NCI-H82 (cell line): ENCODE results near the gene DUOX2.
"Not testable (repeated sequence)": the region's sequence is repeated elsewhere in the genome, so short reads cannot be mapped to it uniquely, and the experiment has no call there.

Source experiments
- DNase-seq: peaks from one replicate; lab custom pipeline; 2025; lab: John Stamatoyannopoulos, UW

Gene DUOX2

GRCh38 chr15:45100884-45101625, 12.9 kb downstream of the DUOX2 start:
- no peak for DNase-seq

DNA sequence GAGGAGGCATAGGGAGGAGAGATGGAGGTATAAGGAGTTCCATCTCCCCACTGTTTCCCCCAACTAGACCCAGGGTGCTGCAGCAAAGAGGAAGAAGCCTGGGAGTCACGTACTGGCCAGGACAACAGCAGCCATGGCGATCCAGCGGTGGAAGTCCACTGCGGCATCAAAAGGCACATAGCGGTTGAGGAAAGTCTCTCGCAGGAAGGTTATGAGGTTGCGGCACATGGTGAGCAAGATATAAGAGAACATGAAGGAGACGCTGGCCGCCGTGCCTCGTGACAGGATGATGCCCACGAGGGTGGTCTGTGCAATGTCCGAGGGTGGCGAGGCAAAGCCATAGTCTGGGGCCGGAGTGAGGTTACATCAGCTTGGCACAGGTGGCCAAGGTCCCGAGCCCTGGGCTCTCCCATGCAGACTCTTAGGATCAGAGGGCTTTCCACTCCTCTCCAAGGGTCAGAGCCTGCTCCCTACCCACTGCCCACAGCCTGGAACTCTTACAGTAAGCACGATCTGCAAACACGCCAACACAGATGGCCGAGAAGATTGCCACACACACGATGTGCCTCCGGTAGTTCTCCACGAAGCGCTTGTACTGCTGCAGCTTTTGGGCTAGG, 14.3 kb downstream of the DUOX2 start:
- DNase-seq, result no peak

DNA sequence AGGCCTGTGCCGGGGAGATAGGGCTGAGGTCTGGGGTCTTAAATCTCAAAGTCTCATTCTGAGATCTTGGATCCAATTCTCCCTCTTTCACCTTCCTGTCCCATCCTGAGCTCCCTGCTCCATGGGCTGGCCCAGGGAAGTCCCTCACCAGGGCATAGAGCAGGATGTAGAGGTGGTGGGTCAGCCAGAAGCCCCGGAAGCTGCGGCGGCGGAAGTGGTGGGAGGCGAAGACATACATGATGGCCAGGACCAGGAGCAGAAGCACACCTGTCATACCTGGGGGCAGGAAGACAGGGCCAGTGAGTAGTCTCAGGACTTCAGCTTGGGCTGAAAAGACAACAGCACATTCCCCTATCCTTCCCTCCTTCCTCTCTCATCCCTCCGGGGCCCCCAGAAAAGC, 16.5 kb downstream of the DUOX2 start:
- DNase-seq, result no peak

DNA sequence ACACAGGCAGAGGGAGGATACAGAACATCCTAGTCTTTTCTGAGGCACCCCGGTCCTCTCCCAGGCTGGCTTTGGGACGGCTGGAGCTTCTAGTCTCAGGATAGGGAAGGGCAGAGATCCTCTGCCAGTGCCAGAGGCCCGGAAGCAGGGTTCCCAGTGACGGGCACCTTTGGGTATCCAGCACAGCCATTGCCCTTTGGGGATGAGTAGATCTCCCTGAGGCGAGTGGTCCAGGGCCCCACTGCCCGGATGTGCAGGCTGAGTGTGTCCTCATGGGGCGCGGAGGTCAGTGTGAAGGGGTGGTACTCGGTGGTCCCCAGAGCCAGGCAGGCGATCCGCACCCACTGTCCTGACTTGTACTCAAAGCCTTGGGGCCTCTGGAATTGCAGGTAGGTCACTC, 18.3 kb downstream of the DUOX2 start:
- no peak for DNase-seq

- DNase-seq, result peak; percentile 10
These were observed 19.6 kb downstream of the DUOX2 start for GRCh38 chr15:45094358-45094730.

DNA sequence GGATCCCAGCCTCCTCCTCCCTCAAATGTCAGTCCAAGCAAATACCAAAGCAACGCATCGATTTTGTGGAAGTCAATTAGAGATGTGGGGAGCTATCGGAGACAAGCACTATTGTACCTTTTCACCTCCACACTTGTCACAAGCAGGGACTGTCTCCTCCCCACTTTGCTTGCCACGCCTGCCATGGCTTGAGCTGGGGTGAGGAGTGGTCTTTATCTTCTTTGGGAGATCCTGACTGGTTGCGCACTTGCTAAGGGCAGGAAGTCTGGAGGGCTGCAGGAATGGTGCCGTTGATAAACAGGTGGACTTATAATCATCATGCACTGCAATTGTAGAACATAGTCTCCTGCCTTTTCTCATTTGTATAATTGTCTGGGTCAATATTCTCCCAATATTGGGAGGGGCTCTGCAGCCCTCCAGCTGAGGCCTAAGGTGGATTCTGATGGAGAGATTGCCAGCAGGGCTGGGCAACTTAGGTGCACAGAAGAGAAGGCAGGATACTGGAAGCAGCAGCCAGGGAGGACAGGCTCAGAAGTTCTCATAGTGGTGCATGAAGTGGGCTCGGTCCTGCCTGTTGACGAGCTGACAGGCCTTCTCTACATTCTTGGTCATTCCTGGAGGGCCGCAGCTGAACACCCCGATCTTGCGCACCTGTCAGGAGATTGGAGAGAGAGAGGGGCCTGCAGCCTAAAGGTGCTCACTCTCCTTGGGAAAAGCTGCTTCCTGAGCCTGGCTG, 20.2 kb downstream of the DUOX2 start:
- DNase-seq, result no peak

DNA sequence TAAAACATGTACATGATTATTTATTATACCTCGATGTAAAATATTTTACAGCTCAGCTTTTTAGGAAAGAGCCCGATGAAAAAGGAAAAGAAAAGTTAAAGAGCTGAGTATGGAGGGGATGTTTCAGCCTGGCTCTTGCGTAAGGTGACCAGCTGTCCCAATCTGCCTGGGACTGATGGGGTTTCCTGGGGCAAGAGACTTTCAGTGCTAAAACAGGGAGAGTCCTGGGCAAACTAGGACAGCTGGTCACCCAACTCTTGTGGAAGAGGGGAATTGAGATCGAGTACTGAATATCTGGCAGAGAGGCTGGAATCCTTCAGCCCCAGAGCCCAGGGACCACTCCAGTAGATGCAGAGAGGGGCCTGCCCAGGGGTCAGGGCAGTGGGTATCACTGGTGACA, 21.0 kb downstream of the DUOX2 start:
- DNase-seq, result no peak

DNA sequence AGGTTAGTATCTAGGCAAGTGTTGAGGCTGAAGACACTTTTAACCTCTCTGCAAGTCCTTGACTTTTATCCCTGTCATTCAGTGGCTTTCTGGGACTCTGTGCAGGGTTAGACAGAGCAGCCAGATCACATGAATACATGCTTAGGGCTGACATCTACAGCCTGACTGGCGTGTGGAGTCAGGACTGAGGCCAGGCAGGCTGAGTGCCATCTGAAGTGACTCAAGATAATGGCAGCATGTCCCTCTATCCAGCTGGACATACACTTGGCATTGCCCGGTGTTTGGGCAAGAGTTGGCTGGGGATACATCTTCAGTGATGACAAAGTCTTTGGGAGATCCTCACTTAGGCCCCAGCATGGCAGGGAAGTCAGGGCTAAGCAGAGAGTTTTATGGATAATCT, 22.4 kb downstream of the DUOX2 start:
- no peak for DNase-seq

GRCh38 chr15:45091161-45091560, 22.8 kb downstream of the DUOX2 start:
- DNase-seq, result no peak

GRCh38 chr15:45089712-45090373, 24.1 kb downstream of the DUOX2 start:
- no peak for DNase-seq

DNA sequence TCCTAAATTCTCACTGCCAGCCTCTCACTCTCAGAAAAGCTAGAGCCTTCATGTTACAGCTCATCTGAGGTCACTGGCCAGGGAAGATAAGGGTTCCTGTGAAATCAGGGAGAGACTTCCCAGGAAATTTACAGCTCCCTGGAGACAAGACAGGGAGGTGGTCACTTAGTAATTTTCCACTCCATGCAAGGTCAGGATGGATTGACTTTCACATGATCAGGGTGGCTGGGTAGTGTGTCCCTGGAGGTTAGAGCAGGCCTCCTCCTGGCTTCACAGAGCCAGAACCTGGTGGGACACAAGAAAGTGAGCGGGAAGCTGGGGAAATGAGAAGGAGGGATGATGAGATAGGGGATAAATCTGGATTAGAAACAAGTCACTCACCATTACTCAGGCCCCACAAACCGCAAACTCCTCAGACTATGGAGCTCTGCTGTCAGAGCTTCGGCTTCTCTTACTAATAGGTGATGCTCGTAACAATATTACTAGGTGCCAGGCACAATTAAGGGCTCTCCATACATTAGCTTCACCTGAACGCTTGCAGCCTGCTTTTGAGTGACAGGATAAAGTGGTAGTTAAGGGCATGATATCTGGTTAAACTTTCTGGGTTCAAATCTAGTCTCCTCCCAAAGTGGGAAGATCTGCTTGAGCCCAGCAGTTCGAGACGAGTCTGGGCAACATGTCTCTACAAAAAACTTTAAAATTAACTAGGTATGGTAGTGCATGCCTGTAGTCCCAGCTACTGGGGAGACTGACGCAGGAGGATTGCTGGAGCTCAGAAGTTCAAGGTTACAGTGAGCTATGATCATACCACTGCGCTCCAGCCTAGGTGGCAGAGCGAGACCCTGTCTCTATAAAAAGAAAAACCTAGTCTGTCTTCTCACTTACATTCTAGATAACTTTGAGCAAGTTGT, 24.9 kb downstream of the DUOX2 start:
- DNase-seq, result peak; percentile 10

DNA sequence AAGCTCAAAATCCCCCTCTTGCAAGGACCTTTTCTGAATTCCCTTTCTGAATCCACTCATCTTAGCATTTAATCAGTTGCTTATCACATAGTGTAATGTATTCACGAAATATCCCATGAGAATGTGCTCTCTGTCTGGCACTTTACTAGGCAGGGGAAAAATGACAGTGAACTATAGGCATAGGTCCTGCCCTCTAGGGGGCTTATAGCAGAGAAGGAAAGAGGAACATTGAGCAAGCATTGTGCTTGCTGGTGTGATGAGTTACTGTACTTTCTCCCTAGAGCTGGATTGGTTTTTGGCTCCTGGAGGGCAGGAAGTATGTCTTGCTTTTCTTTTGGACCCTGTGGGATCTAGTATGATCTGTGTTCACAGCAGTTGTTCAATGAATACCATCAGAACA, 26.5 kb downstream of the DUOX2 start:
- peak; percentile 14 for DNase-seq

GRCh38 chr15:45084163-45084562, 29.8 kb downstream of the DUOX2 start:
- no peak for DNase-seq

GRCh38 chr15:45083223-45083622, 30.7 kb downstream of the DUOX2 start:
- no peak for DNase-seq

GRCh38 chr15:45082412-45082811, 31.6 kb downstream of the DUOX2 start:
- DNase-seq, result not testable (repeated sequence)

GRCh38 chr15:45080593-45080992, 33.4 kb downstream of the DUOX2 start:
- DNase-seq, result not testable (repeated sequence)

- not testable (repeated sequence) for DNase-seq
These were observed 34.2 kb downstream of the DUOX2 start for GRCh38 chr15:45079628-45080246.

DNA sequence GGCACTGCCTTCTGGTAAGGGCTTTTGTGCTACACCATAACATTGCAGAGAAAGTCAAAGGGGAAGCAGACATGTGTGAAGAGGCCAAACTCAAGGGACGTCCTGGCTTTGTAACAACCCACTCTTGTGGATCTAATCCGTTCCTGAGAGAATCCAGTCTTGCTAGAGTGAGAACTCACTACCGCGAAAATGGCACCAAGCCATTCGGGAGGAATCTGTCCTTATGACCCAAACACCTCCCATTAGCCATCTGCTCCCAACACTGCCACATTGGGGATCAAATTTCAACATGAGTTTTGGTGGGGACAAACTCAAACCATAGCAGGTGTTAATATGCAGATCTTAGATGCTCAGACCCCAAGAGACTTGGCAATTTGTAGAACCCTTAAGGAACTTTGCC, 34.8 kb downstream of the DUOX2 start:
- DNase-seq, result peak; percentile 35

DNA sequence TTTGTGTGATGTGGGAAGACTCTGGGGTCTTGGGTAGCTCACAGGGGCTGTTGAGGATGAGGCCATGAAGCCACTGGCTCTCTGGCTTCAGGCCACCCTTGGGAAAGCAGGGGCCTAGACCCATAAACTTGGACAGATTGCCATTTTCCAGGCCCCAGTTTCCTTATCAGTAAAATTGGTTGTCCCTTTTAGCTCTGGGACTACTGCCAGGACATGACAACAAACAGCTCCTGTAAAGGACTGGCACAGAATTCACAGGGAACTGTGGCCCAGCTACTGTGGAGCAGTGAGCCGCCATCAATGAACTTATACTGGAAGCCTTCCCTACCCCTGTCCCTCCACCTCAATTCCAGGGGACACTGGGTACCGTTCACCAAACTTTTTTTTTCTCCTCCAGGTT, 36.6 kb downstream of the DUOX2 start:
- not testable (repeated sequence) for DNase-seq

- DNase-seq, result not testable (repeated sequence)
These were observed 38.3 kb downstream of the DUOX2 start for GRCh38 chr15:45075440-45076320.
